GM18867 (cell line): ENCODE results near the gene KCTD16.

ENCODE experiments used
- ATAC-seq: cut with Tn5 transposase; IDR thresholded peaks from one replicate; pipeline ENCODE4 v1.9.1; 2021; ENCODE audit warnings: mild to moderate bottlenecking, moderate library complexity; ENCODE audit not compliant: unreplicated experiment

KCTD16 gene

GRCh38 chr5:144329681-144330080 lies 159.0 kb downstream of the KCTD16 start:
- no peak for ATAC-seq

- ATAC-seq, result no peak
Measured at GRCh38 chr5:144331361-144331760, 160.7 kb downstream of the KCTD16 start.

GRCh38 chr5:144332265-144332664 lies 161.6 kb downstream of the KCTD16 start:
- ATAC-seq, result no peak

- peak; percentile 51 for ATAC-seq
Measured at GRCh38 chr5:144333336-144333920, 162.8 kb downstream of the KCTD16 start.

GRCh38 chr5:144335561-144335960 lies 164.9 kb downstream of the KCTD16 start:
- peak; percentile 80 for ATAC-seq

- ATAC-seq, result no peak
Measured at GRCh38 chr5:144336191-144336961, 165.7 kb downstream of the KCTD16 start.

- ATAC-seq, result no peak
Measured at GRCh38 chr5:144352330-144352729, 181.7 kb downstream of the KCTD16 start.

GRCh38 chr5:144352732-144353317 lies 182.2 kb downstream of the KCTD16 start:
- ATAC-seq, result no peak

GRCh38 chr5:144356489-144356888 lies 185.8 kb downstream of the KCTD16 start:
- no peak for ATAC-seq

GRCh38 chr5:144361406-144361805 lies 190.7 kb downstream of the KCTD16 start:
- no peak for ATAC-seq

GRCh38 chr5:144365885-144366284 lies 195.2 kb downstream of the KCTD16 start:
- no peak for ATAC-seq

GRCh38 chr5:144367991-144368390 lies 197.3 kb downstream of the KCTD16 start:
- no peak for ATAC-seq

- ATAC-seq, result no peak
Measured at GRCh38 chr5:144368556-144368955, 197.9 kb downstream of the KCTD16 start.

- ATAC-seq, result peak; percentile 71
Measured at GRCh38 chr5:144369006-144369405, 198.3 kb downstream of the KCTD16 start.

GRCh38 chr5:144370273-144370672 lies 199.6 kb downstream of the KCTD16 start:
- no peak for ATAC-seq

GRCh38 chr5:144374637-144375036 lies 204.0 kb downstream of the KCTD16 start:
- ATAC-seq, result no peak

GRCh38 chr5:144377207-144377606 lies 206.5 kb downstream of the KCTD16 start:
- ATAC-seq, result no peak

GRCh38 chr5:144378681-144379080 lies 208.0 kb downstream of the KCTD16 start:
- no peak for ATAC-seq

- ATAC-seq, result no peak
Measured at GRCh38 chr5:144385597-144385996, 214.9 kb downstream of the KCTD16 start.

GRCh38 chr5:144386315-144386714 lies 215.6 kb downstream of the KCTD16 start:
- no peak for ATAC-seq

GRCh38 chr5:144390133-144390532 lies 219.5 kb downstream of the KCTD16 start:
- no peak for ATAC-seq

GRCh38 chr5:144391044-144391443 lies 220.4 kb downstream of the KCTD16 start:
- no peak for ATAC-seq
